DMS153 treated with DMSO at 0.1 percent for 48 hours (cell line): Measurements from ENCODE around the gene DTWD2.

Experiments
- DNase-seq: peaks from one replicate; lab custom pipeline; 2025; ENCODE audit not compliant: unreplicated experiment; lab: John Stamatoyannopoulos, UW

DTWD2 gene

DNA sequence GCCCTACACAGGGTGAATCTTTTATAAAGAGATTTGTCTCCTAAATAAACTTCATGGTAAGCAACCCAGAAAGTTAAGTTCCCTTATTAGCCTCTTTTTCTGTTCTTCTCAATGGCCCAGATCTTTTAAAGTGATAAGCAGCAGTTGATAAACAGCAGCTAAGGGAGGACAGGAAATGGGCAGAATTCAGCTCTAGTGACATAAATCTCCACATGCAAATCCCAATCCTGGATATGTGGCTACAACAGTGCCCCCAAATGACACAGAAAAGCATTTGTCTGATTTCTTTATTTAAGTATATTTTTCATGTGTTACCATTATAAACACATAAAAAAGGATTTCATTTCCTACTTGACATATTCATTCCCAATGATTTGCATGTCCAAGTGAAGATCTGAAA lies 199.0 kb downstream of the DTWD2 start:
- no peak for DNase-seq

GRCh38 chr5:118788351-118788750 lies 200.0 kb downstream of the DTWD2 start:
- DNase-seq: no peak
